GM12878 (cell line): Measurements from ENCODE around the gene CACNG5. TPM values are rescaled to one million over a fixed set of nuclear protein-coding genes. Genes with fewer than 3 reads are reported as not detected.

Experiments used
- ATAC-seq: fragments of 200-7000 bp; cut with Tn5 transposase; 3 replicates; pipeline ENCODE4 v1.9.1; 2020; ENCODE audit warnings: mild to moderate bottlenecking, moderate library complexity
- BruUV-seq: library from RNA; stranded (reverse); fragments of 400-500 nt; replicated peaks from 2 replicates; lab custom pipeline; 2021; lab: Mats Ljungman, UMichigan
- CTCF ChIA-PET: fragments of 300-600 bp; sonication (Branson Sonifier 250); formaldehyde crosslinking; extraction: SDS; loops from one replicate; lab custom pipeline; 2021; ENCODE audit warnings: inconsistent platforms; lab: Yijun Ruan, JAX
- POLR2A ChIA-PET: fragments of 350-600 bp; formaldehyde crosslinking; extraction: SDS; loops from one replicate; lab custom pipeline; 2021; ENCODE audit warnings: inconsistent platforms; lab: Charles Lee
- RAD21 ChIA-PET: fragments of 300-600 bp; sonication (Branson Sonifier 250); formaldehyde crosslinking; loops from one replicate; lab custom pipeline; 2023; ENCODE audit warnings: antibody characterized with exemption; ENCODE audit not compliant: unreplicated experiment; lab: Charles Lee
- SMC1A ChIA-PET: fragments of 300-600 bp; sonication (Branson Sonifier 250); formaldehyde crosslinking; loops from one replicate; lab custom pipeline; 2023; ENCODE audit not compliant: unreplicated experiment, uncharacterized antibody; lab: Charles Lee
- DNase-seq: peaks from one replicate; pipeline ENCODE4 v3.0.0-alpha.2; 2011; ENCODE audit warnings: low read depth, low spot score
- FAIRE-seq: peaks from 3 replicates; lab custom pipeline; 2011; peaks lifted over from hg19 to GRCh38; lab: Jason Lieb, UNC
- H2AFZ ChIP-seq: 2 replicates; pipeline ENCODE4 v1.6.0; 2011; ENCODE audit warnings: low read depth, low read length, control low read depth; ENCODE audit not compliant: control insufficient read depth
- H3K27ac ChIP-seq: 2 replicates; pipeline ENCODE4 v1.5.1; 2011; ENCODE audit warnings: control low read depth; ENCODE audit not compliant: control insufficient read depth, insufficient read depth
- H3K27me3 ChIP-seq, 2 experiments: replicated peaks in 1 of 2; 2 replicates each; pipeline versions ENCODE4 v1.6.0 to v1.6.1; 2011; ENCODE audit warnings: low read length in 1 of 2; ENCODE audit not compliant: control insufficient read depth in 2 of 2, insufficient read depth in 2 of 2
- H3K36me3 ChIP-seq, 2 experiments: 2 replicates each; pipeline ENCODE4 v1.5.1; 2011; ENCODE audit warnings: low read length in 1 of 2; ENCODE audit not compliant: control insufficient read depth in 2 of 2, insufficient read depth in 2 of 2
- H3K4me1 ChIP-seq: 2 replicates; pipeline ENCODE4 v1.6.1; 2011; ENCODE audit warnings: mild to moderate bottlenecking, low read length, moderate library complexity, mixed read lengths; ENCODE audit not compliant: control insufficient read depth, insufficient read depth
- H3K4me2 ChIP-seq: 2 replicates; pipeline ENCODE4 v1.6.0; 2011; ENCODE audit warnings: control low read depth; ENCODE audit not compliant: control insufficient read depth, insufficient read depth
- H3K4me3 ChIP-seq: fragments of 200-600 bp; sonication (generic); 2 replicates; pipeline ENCODE4 v1.5.1; 2016
- H3K79me2 ChIP-seq: 2 replicates; pipeline ENCODE4 v1.6.0; 2011; ENCODE audit warnings: low read length; ENCODE audit not compliant: control insufficient read depth, insufficient read depth
- H3K9ac ChIP-seq: 2 replicates; pipeline ENCODE4 v1.8.0; 2011; ENCODE audit warnings: low read length, control low read depth, mixed read lengths; ENCODE audit not compliant: control insufficient read depth, insufficient read depth
- H3K9me3 ChIP-seq: replicated peaks from 3 replicates; pipeline ENCODE4 v1.5.1; 2011; ENCODE audit warnings: mild to moderate bottlenecking, low read length; ENCODE audit not compliant: control insufficient read depth, insufficient read depth
- H4K20me1 ChIP-seq: 2 replicates; pipeline ENCODE4 v1.6.0; 2011; ENCODE audit not compliant: control insufficient read depth, insufficient read depth
- BCL3 ChIP-seq: IDR thresholded peaks from 2 replicates; pipeline ENCODE4 v1.6.1; 2011; ENCODE audit warnings: borderline replicate concordance, low read depth, mild to moderate bottlenecking, moderate library complexity, low read length; ENCODE audit not compliant: insufficient read depth, poor library complexity, severe bottlenecking
- E2F8 ChIP-seq: fragments of 450-650 bp; IDR thresholded peaks from 2 replicates; pipeline ENCODE4 v1.6.1; 2018; ENCODE audit warnings: mild to moderate bottlenecking, low read depth, moderate library complexity; ENCODE audit not compliant: partially characterized antibody
- ETV6 ChIP-seq, 2 experiments: fragments of 450-650 bp in 1 of 2; IDR thresholded peaks in 1 of 2; conservative IDR thresholded peaks in 1 of 2; 2 replicates each; pipeline ENCODE4 v1.6.1; 2014; ENCODE audit warnings: antibody characterized with exemption in 1 of 2, borderline replicate concordance in 1 of 2, low read depth in 1 of 2, mild to moderate bottlenecking in 1 of 2, moderate library complexity in 1 of 2
- FOXM1 ChIP-seq: IDR thresholded peaks from 2 replicates; pipeline ENCODE4 v1.6.1; 2012; ENCODE audit warnings: low read depth, mild to moderate bottlenecking, inconsistent platforms, low read length, moderate library complexity
- HDAC2 ChIP-seq: fragments of 200-600 bp; sonication (generic); IDR thresholded peaks from 2 replicates; pipeline ENCODE4 v1.6.1; 2017
- IRF4 ChIP-seq: IDR thresholded peaks from 2 replicates; pipeline ENCODE4 v1.6.1; 2011; ENCODE audit warnings: low read depth, low read length
- IRF5 ChIP-seq: fragments of 450-650 bp; IDR thresholded peaks from 2 replicates; pipeline ENCODE4 v1.6.1; 2017; ENCODE audit warnings: borderline replicate concordance
- SREBF1 ChIP-seq: IDR thresholded peaks from 2 replicates; pipeline ENCODE4 v1.6.1; 2012; ENCODE audit warnings: mild to moderate bottlenecking, low read length
- WGBS: methylation state at CpG from one replicate; pipeline ENCODE4 v1.1.6; 2016; ENCODE audit warnings: low lambda C conversion rate; ENCODE audit not compliant: insufficient replicate concordance, insufficient coverage; ENCODE audit errors: missing lambda C conversion rate; 5-methylcytosine and 5-hydroxymethylcytosine counted together
- in situ Hi-C: fragments of 300-500 bp; cut with MboI; formaldehyde crosslinking; loops from 9 replicates; pipeline ENCODE4 v1.14.3; 2018; ENCODE audit warnings: mixed read lengths
- intact Hi-C: fragments of 100-400 bp; cut with micrococcal nuclease; formaldehyde crosslinking; loops from one replicate; pipeline ENCODE4 v1.14.2; 2022; ENCODE audit not compliant: unreplicated experiment
- polyA plus RNA-seq, 11 experiments: library from polyadenylated mRNA; depleted of rRNA in 4 of 11; unstranded in 6 of 11; stranded (reverse) in 5 of 11; fragments of >200 nt; fragmentation: Nextera tagmentation in 4 of 11; fragmentation: Illumina TruSeq in 1 of 11; extraction: Ambion mirVana in 4 of 11; extraction: Trizol in 1 of 11; gene quantifications; 1 replicate in 1 of 11; 2 replicates in 10 of 11; pipeline versions ENCODE4 v1.2.1 to v1.2.3, GENCODE V29; 2011 to 2016; ENCODE audit warnings: inconsistent platforms in 2 of 11, missing spikeins in 2 of 11, low read depth in 1 of 11
- total RNA-seq, 4 experiments: library from RNA; depleted of rRNA in 3 of 4; stranded (reverse); fragments of >200 nt in 3 of 4; fragmentation: Illumina TruSeq in 1 of 4; extraction: Trizol in 1 of 4; gene quantifications; 2 replicates each; pipeline versions ENCODE4 v1.2.1 to v1.2.3, GENCODE V29; 2013 to 2021

Gene CACNG5
- total and polyA plus RNA-seq, 10 of the 15 experiments (the other 5 are each of a cell fraction or from before 2014, with no cell fraction given), result not detected

GRCh38 chr17:66789093-66789492 lies 45.8 kb upstream of the CACNG5 start:
- RAD21 ChIA-PET, result no interaction called here
- intact Hi-C loops, result no loop called here
- Histone ChIP-seq H3K36me3 (no peaks in the 10 kb centered on the region; a peak in 1 of 4 replicates), H3K27me3 (no peaks in the 10 kb centered on the region), H3K27ac (no peak overlapping the region), H3K4me3 (no peak overlapping the region), H2AFZ (no peak overlapping the region), H3K79me2 (no peaks in the 10 kb centered on the region), H3K4me1 (no peaks in the 10 kb centered on the region)
- FAIRE-seq (no peak), DNase-seq (no peak)
- CTCF ChIA-PET, result interaction anchor here (0.6 kb wide), 1 partner anchor 22 kb away, joined by 3 read pairs; no protein-coding TSS in a partner anchor
- in situ Hi-C loops, result no loop called here
- TF ChIP-seq SREBF1 (no peak), IRF4 (no peak), ETV6 (conservative IDR thresholded peaks at IDR 0.05 in 1 of 2, IDR thresholded peaks at IDR 0.05 in 1 of 2; ENCODE audit: borderline replicate concordance in 1 of 2, low read depth in 1 of 2) (no peak), BCL3 (no peak), HDAC2 (no peak)
- TF ChIP-seq, all 136 proteins: peak for 0
- no peak for ATAC-seq
- no TSS peak for BruUV-seq
- Histone ChIP-seq H3K9me3 (no peaks in the 10 kb centered on the region), H3K4me2 (no peak overlapping the region), H3K9ac (no peak overlapping the region), H4K20me1 (no peaks in the 10 kb centered on the region)
- WGBS, result 47% methylated on average over 12 of the region's 12 CpGs
- SMC1A ChIA-PET, result no interaction called here
- POLR2A ChIA-PET, result no interaction called here

- FAIRE-seq, result no peak
- no peak overlapping the region for H2AFZ ChIP-seq
- ChIA-PET CTCF (no interaction called here), SMC1A (no interaction called here), RAD21 (no interaction called here), POLR2A (no interaction called here)
- in situ Hi-C loops (no loop called here), intact Hi-C loops (no loop called here)
- H3K4me1 ChIP-seq, result no peaks in the 10 kb centered on the region
- no peaks in the 10 kb centered on the region for H4K20me1 ChIP-seq
- no TSS peak for BruUV-seq
- no peaks in the 10 kb centered on the region for H3K9me3 ChIP-seq
- H3K4me2 ChIP-seq, result no peak overlapping the region
- no peaks in the 10 kb centered on the region; a peak in 1 of 4 replicates for H3K36me3 ChIP-seq
- H3K27ac ChIP-seq, result no peak overlapping the region
- DNase-seq, result no peak
- ATAC-seq, result no peak
- 0% methylated on average over 7 of the region's 7 CpGs for WGBS
- H3K4me3 ChIP-seq, result no peak overlapping the region
- H3K79me2 ChIP-seq, result no peaks in the 10 kb centered on the region
- no peak overlapping the region for H3K9ac ChIP-seq
- H3K27me3 ChIP-seq, result no peaks in the 10 kb centered on the region
- TF ChIP-seq E2F8 (no peak), FOXM1 (no peak), IRF5 (no peak)
Measured at GRCh38 chr17:66789961-66790437, 44.9 kb upstream of the CACNG5 start.
